GM12878 (cell line): Measurements from ENCODE around the gene SNX4. TPM values are rescaled to one million over a fixed set of nuclear protein-coding genes. Genes with fewer than 3 reads are reported as not detected.

Source experiments
- ATF2 ChIP-seq: IDR thresholded peaks from 2 replicates; pipeline ENCODE4 v1.6.1; 2012; ENCODE audit warnings: low read length, inconsistent platforms
- ATF7 ChIP-seq: fragments of 450-650 bp; IDR thresholded peaks from 2 replicates; pipeline ENCODE4 v1.6.1; 2016; ENCODE audit warnings: low read depth, mild to moderate bottlenecking
- CBFB ChIP-seq: IDR thresholded peaks from 2 replicates; pipeline ENCODE4 v1.6.1; 2016; ENCODE audit warnings: antibody characterized with exemption, low read depth
- CBX3 ChIP-seq: fragments of 200-600 bp; sonication (generic); IDR thresholded peaks from 2 replicates; pipeline ENCODE4 v1.6.1; 2016; ENCODE audit warnings: low read depth, borderline replicate concordance
- CREM ChIP-seq: IDR thresholded peaks from 2 replicates; pipeline ENCODE4 v1.6.1; 2014; ENCODE audit warnings: antibody characterized with exemption, low read depth
- DPF2 ChIP-seq: fragments of 450-650 bp; IDR thresholded peaks from 2 replicates; pipeline ENCODE4 v1.6.1; 2017; ENCODE audit warnings: mild to moderate bottlenecking
- EZH2 ChIP-seq: IDR thresholded peaks from 2 replicates; pipeline ENCODE4 v1.6.1; 2012; ENCODE audit warnings: low read depth, mild to moderate bottlenecking, control low read depth, inconsistent platforms, low read length, borderline replicate concordance; ENCODE audit not compliant: control insufficient read depth
- FOXK2 ChIP-seq: fragments of 450-650 bp; IDR thresholded peaks from 2 replicates; pipeline ENCODE4 v1.6.1; 2017; ENCODE audit warnings: mild to moderate bottlenecking, moderate library complexity
- HCFC1 ChIP-seq: fragments of 150-350 bp; IDR thresholded peaks from 2 replicates; pipeline ENCODE4 v1.6.1; 2014; ENCODE audit warnings: low read length
- IKZF1 ChIP-seq: fragments of 450-650 bp; conservative IDR thresholded peaks from 2 replicates; pipeline ENCODE4 v1.6.1; 2017; ENCODE audit warnings: antibody characterized with exemption, mild to moderate bottlenecking
- IKZF2 ChIP-seq, 2 experiments: fragments of 450-650 bp; IDR thresholded peaks; 2 replicates each; pipeline ENCODE4 v1.6.1; 2017; ENCODE audit warnings: mild to moderate bottlenecking in 2 of 2, moderate library complexity in 2 of 2
- JUND ChIP-seq: IDR thresholded peaks from 2 replicates; pipeline ENCODE4 v1.6.1; 2012; ENCODE audit warnings: low read depth, mild to moderate bottlenecking, low read length, improper control_type of control experiment, moderate library complexity
- KAT2A ChIP-seq: conservative IDR thresholded peaks from 2 replicates; pipeline ENCODE4 v1.6.1; 2011; ENCODE audit warnings: low read depth, low read length; ENCODE audit not compliant: control insufficient read depth
- PKNOX1 ChIP-seq: fragments of 450-650 bp; IDR thresholded peaks from 2 replicates; pipeline ENCODE4 v1.6.1; 2016; ENCODE audit warnings: mild to moderate bottlenecking
- PML ChIP-seq: IDR thresholded peaks from 2 replicates; pipeline ENCODE4 v1.6.1; 2012; ENCODE audit warnings: low read length, inconsistent platforms
- RCOR1 ChIP-seq: conservative IDR thresholded peaks from 2 replicates; pipeline ENCODE4 v1.6.1; 2012; ENCODE audit warnings: low read depth, low read length, improper control_type of control experiment
- SIN3A ChIP-seq: IDR thresholded peaks from 2 replicates; pipeline ENCODE4 v1.6.1; 2012; ENCODE audit warnings: low read depth, low read length, improper control_type of control experiment
- STAT3 ChIP-seq: IDR thresholded peaks from 2 replicates; pipeline ENCODE4 v1.6.1; 2011; ENCODE audit warnings: low read depth, low read length, improper control_type of control experiment
- TAF1 ChIP-seq: IDR thresholded peaks from 2 replicates; pipeline ENCODE4 v1.6.1; 2011; ENCODE audit warnings: mild to moderate bottlenecking, low read depth, low read length, borderline replicate concordance
- TARDBP ChIP-seq: IDR thresholded peaks from 2 replicates; pipeline ENCODE4 v1.6.1; 2016; ENCODE audit warnings: borderline replicate concordance
- TCF3 ChIP-seq: IDR thresholded peaks from 2 replicates; pipeline ENCODE4 v1.6.1; 2012; ENCODE audit warnings: low read depth, mild to moderate bottlenecking, low read length, borderline replicate concordance; ENCODE audit not compliant: insufficient read depth
- TCF7 ChIP-seq: IDR thresholded peaks from 2 replicates; pipeline ENCODE4 v1.6.1; 2014; ENCODE audit warnings: antibody characterized with exemption, borderline replicate concordance
- WRNIP1 ChIP-seq: IDR thresholded peaks from 2 replicates; pipeline ENCODE4 v1.6.1; 2011; ENCODE audit warnings: low read depth, low read length, improper control_type of control experiment, borderline replicate concordance
- ZNF207 ChIP-seq: fragments of 450-650 bp; IDR thresholded peaks from 2 replicates; pipeline ENCODE4 v1.6.1; 2014; ENCODE audit warnings: antibody characterized with exemption, mild to moderate bottlenecking, borderline replicate concordance
- ZNF274 ChIP-seq: IDR thresholded peaks from one replicate; pipeline ENCODE4 v1.8.0; 2011; ENCODE audit not compliant: insufficient read length, insufficient read depth
- ZNF384 ChIP-seq: IDR thresholded peaks from 2 replicates; pipeline ENCODE4 v1.6.1; 2012; ENCODE audit warnings: low read depth, mild to moderate bottlenecking, low read length, improper control_type of control experiment, borderline replicate concordance
- ZSCAN29 ChIP-seq: fragments of 450-650 bp; IDR thresholded peaks from 2 replicates; pipeline ENCODE4 v1.6.1; 2017; ENCODE audit warnings: mild to moderate bottlenecking, moderate library complexity
- polyA plus RNA-seq, 11 experiments: library from polyadenylated mRNA; depleted of rRNA in 4 of 11; unstranded in 6 of 11; stranded (reverse) in 5 of 11; fragments of >200 nt; fragmentation: Nextera tagmentation in 4 of 11; fragmentation: Illumina TruSeq in 1 of 11; extraction: Ambion mirVana in 4 of 11; extraction: Trizol in 1 of 11; gene quantifications; 1 replicate in 1 of 11; 2 replicates in 10 of 11; pipeline versions ENCODE4 v1.2.1 to v1.2.3, GENCODE V29; 2011 to 2016; ENCODE audit warnings: inconsistent platforms in 2 of 11, missing spikeins in 2 of 11, low read depth in 1 of 11
- total RNA-seq, 4 experiments: library from RNA; depleted of rRNA in 3 of 4; stranded (reverse); fragments of >200 nt in 3 of 4; fragmentation: Illumina TruSeq in 1 of 4; extraction: Trizol in 1 of 4; gene quantifications; 2 replicates each; pipeline versions ENCODE4 v1.2.1 to v1.2.3, GENCODE V29; 2013 to 2021
- TF ChIP-seq, protein P1 (sequence below): fragments of 450-650 bp; IDR thresholded peaks from 2 replicates; pipeline ENCODE4 v1.6.1; 2016; ENCODE audit warnings: mild to moderate bottlenecking

SNX4 gene
- total and polyA plus RNA-seq, 10 of the 15 experiments (the other 5 are each of a cell fraction or from before 2014, with no cell fraction given), result 33.4 to 94.5 (median 60.5) TPM

GRCh38 chr3:125519678-125520562 lies at the start of gene SNX4 (continued):
- TF ChIP-seq, protein P1, sequence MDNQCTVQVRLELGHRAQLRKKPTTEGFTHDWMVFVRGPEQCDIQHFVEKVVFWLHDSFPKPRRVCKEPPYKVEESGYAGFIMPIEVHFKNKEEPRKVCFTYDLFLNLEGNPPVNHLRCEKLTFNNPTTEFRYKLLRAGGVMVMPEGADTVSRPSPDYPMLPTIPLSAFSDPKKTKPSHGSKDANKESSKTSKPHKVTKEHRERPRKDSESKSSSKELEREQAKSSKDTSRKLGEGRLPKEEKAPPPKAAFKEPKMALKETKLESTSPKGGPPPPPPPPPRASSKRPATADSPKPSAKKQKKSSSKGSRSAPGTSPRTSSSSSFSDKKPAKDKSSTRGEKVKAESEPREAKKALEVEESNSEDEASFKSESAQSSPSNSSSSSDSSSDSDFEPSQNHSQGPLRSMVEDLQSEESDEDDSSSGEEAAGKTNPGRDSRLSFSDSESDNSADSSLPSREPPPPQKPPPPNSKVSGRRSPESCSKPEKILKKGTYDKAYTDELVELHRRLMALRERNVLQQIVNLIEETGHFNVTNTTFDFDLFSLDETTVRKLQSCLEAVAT, result no peak
- no peak for TF ChIP-seq ATF2
- peak; percentile 15 to 19; a peak in 1 of 4 replicates for TF ChIP-seq IKZF2 (IDR thresholded peaks at IDR 0.05)
- no peak for TF ChIP-seq ZNF207
- no peak for TF ChIP-seq TCF7
- no peak for TF ChIP-seq ZNF274
- peak; percentile 63 for TF ChIP-seq IKZF1
- TF ChIP-seq JUND, result no peak
- no peak for TF ChIP-seq WRNIP1
- no peak for TF ChIP-seq CREM
- TF ChIP-seq PKNOX1, result 0 out of 2 replicates have a peak, but pooled peaks have one; percentile 11
- TF ChIP-seq ATF7, result no peak
- no peak for TF ChIP-seq RCOR1
- TF ChIP-seq STAT3, result no peak
- no peak for TF ChIP-seq HCFC1
- peak; percentile 50; the same call in 1 of the 2 replicates for TF ChIP-seq SIN3A
- TF ChIP-seq ZNF384, result no peak
- TF ChIP-seq PML, result peak; percentile 50; the same call in 1 of the 2 replicates
- TF ChIP-seq TARDBP, result no peak
- no peak for TF ChIP-seq CBX3
- TF ChIP-seq CBFB, result no peak
- no peak for TF ChIP-seq EZH2
- no peak for TF ChIP-seq ZSCAN29
- 0 out of 2 replicates have a peak, but pooled peaks have one; percentile 32 for TF ChIP-seq DPF2
- TF ChIP-seq FOXK2, result no peak
- TF ChIP-seq TAF1, result peak; percentile 68
- no peak for TF ChIP-seq KAT2A
- peak; percentile 65; the same call in 1 of the 2 replicates for TF ChIP-seq TCF3
